Vagina (tissue), 2 donors: ENCODE results near the gene KIF18A.

ENCODE experiments used
- CTCF ChIP-seq, 3 experiments: fragments of 450-650 bp in 2 of 3; fragments of 200-600 bp in 1 of 3; sonication (generic) in 1 of 3; IDR thresholded peaks; one replicate each; pipeline ENCODE4 v1.5.1; 2017 to 2019; ENCODE audit warnings: antibody characterized with exemption in 3 of 3, mild to moderate bottlenecking in 2 of 3, moderate library complexity in 2 of 3
- POLR2A ChIP-seq, 2 donors: fragments of 450-650 bp; IDR thresholded peaks; one replicate each; pipeline ENCODE4 v1.6.1; 2017; ENCODE audit warnings: antibody characterized with exemption in 2 of 2, mild to moderate bottlenecking in 2 of 2, moderate library complexity in 2 of 2

GRCh38 chr11:28137366-28137765 lies 29.4 kb upstream of the KIF18A start:
- no peak for TF ChIP-seq CTCF (IDR thresholded peaks at IDR 0.05)
- no peak for TF ChIP-seq POLR2A (IDR thresholded peaks at IDR 0.05)
